ENCODE measurements around the gene DZIP1.

- TF ChIP-seq CTCF (IDR thresholded peaks at IDR 0.05) (no peak), EZH2 (IDR thresholded peaks at IDR 0.05; ENCODE audit: borderline replicate concordance, insufficient read depth, low read depth, low read length, poor library complexity, severe bottlenecking) (no peak)
Observed at GRCh38 chr13:95647321-95647720, 2.8 kb upstream of the DZIP1 start.
